ENCODE measurements around the gene NAT14.

NAT14 gene

GRCh38 chr19:55453511-55454260 lies 31.3 kb upstream of the NAT14 start:
- DNase-seq = no peak

- DNase-seq = peak; percentile 56
Measured at GRCh38 chr19:55454787-55455243, 30.2 kb upstream of the NAT14 start.

GRCh38 chr19:55455576-55456235 lies 29.3 kb upstream of the NAT14 start:
- DNase-seq = no peak

GRCh38 chr19:55456347-55456746 lies 28.6 kb upstream of the NAT14 start:
- DNase-seq = no peak

- no peak for DNase-seq
Measured at GRCh38 chr19:55457683-55458457, 27.1 kb upstream of the NAT14 start.

- DNase-seq = no peak
Measured at GRCh38 chr19:55459551-55459949, 25.4 kb upstream of the NAT14 start.

GRCh38 chr19:55459950-55460657 lies 24.9 kb upstream of the NAT14 start:
- DNase-seq = no peak

GRCh38 chr19:55460670-55461258 lies 24.2 kb upstream of the NAT14 start:
- peak; percentile 70 for DNase-seq

GRCh38 chr19:55461259-55461973 lies 23.6 kb upstream of the NAT14 start, which contains the start of gene ISOC2:
ISOC2 (minus strand) TSS chr19:55461642; CDS start chr19:55456486, 5,156 bp downstream.
- DNase-seq = peak; percentile 100

- DNase-seq = no peak
Measured at GRCh38 chr19:55461974-55462626, 22.9 kb upstream of the NAT14 start.

GRCh38 chr19:55462722-55463121 lies 22.3 kb upstream of the NAT14 start:
- no peak for DNase-seq

GRCh38 chr19:55463583-55464031 lies 21.4 kb upstream of the NAT14 start:
- no peak for DNase-seq

- DNase-seq = no peak
Measured at GRCh38 chr19:55464039-55464661, 20.8 kb upstream of the NAT14 start.

GRCh38 chr19:55464662-55465054 lies 20.3 kb upstream of the NAT14 start, which contains the start of gene C19orf85:
C19orf85 (minus strand) TSS chr19:55464751; CDS start chr19:55464554, 197 bp downstream.
- DNase-seq = no peak

- no peak for DNase-seq
Measured at GRCh38 chr19:55465460-55466240, 19.3 kb upstream of the NAT14 start.

- DNase-seq = no peak
Measured at GRCh38 chr19:55466241-55466614, 18.8 kb upstream of the NAT14 start.

GRCh38 chr19:55467236-55468053 lies 17.5 kb upstream of the NAT14 start:
- peak; percentile 74 for DNase-seq

GRCh38 chr19:55468054-55468393 lies 17.0 kb upstream of the NAT14 start:
- no peak for DNase-seq

- DNase-seq = no peak
Measured at GRCh38 chr19:55471266-55471665, 13.7 kb upstream of the NAT14 start.
